Body of pancreas (tissue), 4 donors: Measurements from ENCODE around the gene C2CD4C.

Experiments used
- POLR2A ChIP-seq, 3 donors: fragments of 450-650 bp; IDR thresholded peaks; one replicate each; pipeline ENCODE4 v1.6.1; 2016; ENCODE audit warnings: antibody characterized with exemption in 3 of 3, mild to moderate bottlenecking in 2 of 3
- TF ChIP-seq, protein P1 (sequence below), 7 experiments: fragments of 450-650 bp in 4 of 7; fragments of 200-600 bp in 3 of 7; sonication (generic) in 3 of 7; IDR thresholded peaks; one replicate each; pipeline ENCODE4 v1.5.1; 2016 to 2019; ENCODE audit warnings: antibody characterized with exemption in 7 of 7

GRCh38 chr19:428149-428548 is 19.2 kb upstream of the C2CD4C start:
- TF ChIP-seq, protein P1, sequence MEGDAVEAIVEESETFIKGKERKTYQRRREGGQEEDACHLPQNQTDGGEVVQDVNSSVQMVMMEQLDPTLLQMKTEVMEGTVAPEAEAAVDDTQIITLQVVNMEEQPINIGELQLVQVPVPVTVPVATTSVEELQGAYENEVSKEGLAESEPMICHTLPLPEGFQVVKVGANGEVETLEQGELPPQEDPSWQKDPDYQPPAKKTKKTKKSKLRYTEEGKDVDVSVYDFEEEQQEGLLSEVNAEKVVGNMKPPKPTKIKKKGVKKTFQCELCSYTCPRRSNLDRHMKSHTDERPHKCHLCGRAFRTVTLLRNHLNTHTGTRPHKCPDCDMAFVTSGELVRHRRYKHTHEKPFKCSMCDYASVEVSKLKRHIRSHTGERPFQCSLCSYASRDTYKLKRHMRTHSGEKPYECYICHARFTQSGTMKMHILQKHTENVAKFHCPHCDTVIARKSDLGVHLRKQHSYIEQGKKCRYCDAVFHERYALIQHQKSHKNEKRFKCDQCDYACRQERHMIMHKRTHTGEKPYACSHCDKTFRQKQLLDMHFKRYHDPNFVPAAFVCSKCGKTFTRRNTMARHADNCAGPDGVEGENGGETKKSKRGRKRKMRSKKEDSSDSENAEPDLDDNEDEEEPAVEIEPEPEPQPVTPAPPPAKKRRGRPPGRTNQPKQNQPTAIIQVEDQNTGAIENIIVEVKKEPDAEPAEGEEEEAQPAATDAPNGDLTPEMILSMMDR (IDR thresholded peaks at IDR 0.05) = no peak
- no peak for TF ChIP-seq POLR2A (IDR thresholded peaks at IDR 0.05)
